Stimulated activated naive CD4-positive, alpha-beta T cell treated with Interleukin-2 at 50 U/mL for 16 hours (primary cell): ENCODE measurements around the gene FAM83B.

Experiments used
- DNase-seq: peaks from one replicate; lab custom pipeline; 2025; lab: John Stamatoyannopoulos, UW

FAM83B gene

DNA sequence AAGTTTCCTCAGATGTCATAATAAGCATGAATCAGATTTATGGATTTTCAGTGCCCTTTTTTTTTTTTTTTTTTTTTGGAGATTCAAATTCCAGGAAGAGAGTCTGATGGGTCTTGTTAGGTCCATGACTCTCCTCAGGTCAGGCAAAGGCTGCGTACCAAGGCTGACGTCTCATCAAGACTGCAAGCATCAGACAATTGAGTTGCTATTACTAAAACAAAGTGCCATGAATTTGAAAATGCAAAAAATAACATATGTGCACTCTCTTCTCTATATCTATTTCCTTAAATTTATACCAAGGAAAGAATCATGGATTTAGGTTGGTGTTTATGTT, 134.7 kb downstream of the FAM83B start:
- DNase-seq = no peak

GRCh38 chr6:54981647-54982046, 135.1 kb downstream of the FAM83B start:
- DNase-seq = no peak

GRCh38 chr6:54987633-54988290, 141.2 kb downstream of the FAM83B start:
- no peak for DNase-seq

GRCh38 chr6:54988576-54988975, 142.0 kb downstream of the FAM83B start:
- no peak for DNase-seq

DNA sequence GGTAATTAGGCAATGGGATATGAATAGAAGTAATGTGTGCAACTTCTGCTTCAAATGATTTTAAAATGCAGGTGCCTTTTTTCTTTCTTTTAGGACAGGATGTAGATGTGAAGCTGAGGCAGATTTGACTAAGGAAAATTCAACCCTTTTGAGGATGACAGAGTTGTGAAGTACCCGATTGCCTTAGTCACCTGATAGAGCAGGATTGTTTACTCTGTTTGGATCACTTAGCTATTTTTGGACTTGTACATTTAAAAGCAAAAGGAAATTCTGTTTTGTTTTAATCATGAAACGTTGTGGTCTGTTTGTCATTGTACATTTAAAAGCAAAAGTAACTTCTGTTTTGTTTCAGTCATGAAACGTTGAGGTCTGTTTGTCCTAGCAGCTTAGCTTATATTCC, 143.4 kb downstream of the FAM83B start:
- no peak for DNase-seq
